SIG-M5 treated with dmso at 0.1 percent for 504 hours (cell line): ENCODE data around the gene LRRC49.
"Not testable (repeated sequence)": the region's sequence is repeated elsewhere in the genome, so short reads cannot be mapped to it uniquely, and the experiment has no call there.

Experiments used
- DNase-seq: peaks from one replicate; lab custom pipeline; 2025; ENCODE audit not compliant: unreplicated experiment; lab: John Stamatoyannopoulos, UW

LRRC49 gene

GRCh38 chr15:70867911-70868467 is 24.6 kb upstream of the LRRC49 start:
- no peak for DNase-seq

- no peak for DNase-seq
Observed at GRCh38 chr15:70869346-70869745, 23.3 kb upstream of the LRRC49 start.

GRCh38 chr15:70870051-70870450 is 22.6 kb upstream of the LRRC49 start:
- DNase-seq: no peak

GRCh38 chr15:70871490-70871889 is 21.1 kb upstream of the LRRC49 start:
- not testable (repeated sequence) for DNase-seq

GRCh38 chr15:70873232-70874054 is 19.2 kb upstream of the LRRC49 start:
- no peak for DNase-seq

- DNase-seq: no peak
Observed at GRCh38 chr15:70875001-70875782, 17.4 kb upstream of the LRRC49 start.

GRCh38 chr15:70876011-70876410 is 16.6 kb upstream of the LRRC49 start:
- no peak for DNase-seq

- DNase-seq: no peak
Observed at GRCh38 chr15:70876683-70877082, 15.9 kb upstream of the LRRC49 start.

GRCh38 chr15:70879401-70879800 is 13.2 kb upstream of the LRRC49 start:
- no peak for DNase-seq

GRCh38 chr15:70880781-70881180 is 11.8 kb upstream of the LRRC49 start:
- no peak for DNase-seq

- no peak for DNase-seq
Observed at GRCh38 chr15:70882361-70882760, 10.3 kb upstream of the LRRC49 start.

GRCh38 chr15:70892912-70893560 is 410 bp downstream of the LRRC49 start:
- DNase-seq: peak; percentile 51

- peak; percentile 44 for DNase-seq
Observed at GRCh38 chr15:70902107-70902506, 9.5 kb downstream of the LRRC49 start.

GRCh38 chr15:70906842-70907241 is 14.2 kb downstream of the LRRC49 start:
- no peak for DNase-seq

GRCh38 chr15:70907784-70908471 is 15.3 kb downstream of the LRRC49 start:
- DNase-seq: no peak

- no peak for DNase-seq
Observed at GRCh38 chr15:70910958-70911357, 18.3 kb downstream of the LRRC49 start.

GRCh38 chr15:70912187-70912586 is 19.6 kb downstream of the LRRC49 start:
- no peak for DNase-seq

GRCh38 chr15:70916531-70916930 is 23.9 kb downstream of the LRRC49 start:
- DNase-seq: no peak

- no peak for DNase-seq
Observed at GRCh38 chr15:70917955-70918354, 25.3 kb downstream of the LRRC49 start.

- DNase-seq: no peak
Observed at GRCh38 chr15:70920981-70921696, 28.5 kb downstream of the LRRC49 start.
